T47D (cell line): Measurements from ENCODE around the gene REN.

ENCODE experiments used
- DNase-seq, 2 experiments: peaks; one replicate each; pipeline versions ENCODE4 v3.0.0 to v3.0.0-alpha.2; 2011 to 2012; ENCODE audit warnings: low read depth in 1 of 2, low spot score in 1 of 2
- JUND ChIP-seq: IDR thresholded peaks from 2 replicates; pipeline ENCODE4 v1.6.1; 2012; ENCODE audit warnings: low read depth
- in situ Hi-C: cut with HindIII; loops from 2 replicates; pipeline ENCODE4 v1.10.0; 2016; ENCODE audit warnings: low sequenced_read_pairs, low pct_unique_long_range_greater_than_20kb

REN gene

DNA sequence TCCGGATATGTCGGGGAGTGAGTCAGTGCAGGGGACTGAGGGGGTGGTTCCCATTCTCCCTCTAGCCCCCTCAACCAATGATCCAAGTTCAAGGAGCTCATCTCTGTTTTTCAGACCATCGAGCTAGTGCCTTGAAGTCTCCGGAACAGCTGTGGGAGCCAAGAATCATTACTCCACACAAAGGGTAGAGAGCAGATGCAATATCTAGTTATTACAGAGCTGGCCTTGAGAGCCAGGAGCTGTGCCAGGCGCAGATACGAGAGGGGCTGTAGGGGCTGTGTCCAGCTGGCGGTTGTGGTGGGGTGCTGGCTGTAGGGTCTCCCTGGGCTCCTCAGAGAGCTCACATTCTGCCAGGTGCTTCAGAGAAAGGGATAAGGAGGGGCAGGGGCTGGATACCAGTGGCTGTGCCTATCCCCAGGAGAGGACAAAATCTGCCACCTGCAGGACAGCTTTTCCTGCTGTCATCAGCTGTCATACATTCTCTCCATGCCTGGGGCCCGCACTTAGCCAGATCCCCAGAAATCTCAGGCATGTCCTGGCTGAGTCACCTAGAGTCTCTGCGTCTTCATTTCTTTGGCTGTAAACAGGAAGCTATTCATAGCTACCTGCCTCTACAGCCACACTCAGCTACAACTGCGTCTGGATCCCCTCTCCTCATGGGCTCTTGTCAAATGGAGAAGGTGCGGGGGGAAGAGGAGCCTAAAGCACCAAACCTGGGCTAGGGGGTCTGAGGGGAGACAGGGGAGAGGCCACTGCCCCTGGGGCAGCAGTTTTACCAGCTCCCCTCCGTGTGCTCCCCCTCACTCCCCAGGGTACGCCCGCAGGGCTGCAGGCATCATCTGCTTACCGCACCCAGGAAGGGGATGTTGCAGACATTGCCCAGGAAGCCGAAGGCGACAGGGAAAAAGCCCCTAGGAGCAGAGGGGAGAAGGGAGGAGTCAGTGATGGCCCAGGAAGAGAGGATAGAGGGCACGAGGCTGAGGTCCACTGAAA lies 32.5 kb upstream of the REN start:
- in situ Hi-C loops: no loop called here
- TF ChIP-seq JUND: no peak
- DNase-seq: peak; percentile 78 to 87

DNA sequence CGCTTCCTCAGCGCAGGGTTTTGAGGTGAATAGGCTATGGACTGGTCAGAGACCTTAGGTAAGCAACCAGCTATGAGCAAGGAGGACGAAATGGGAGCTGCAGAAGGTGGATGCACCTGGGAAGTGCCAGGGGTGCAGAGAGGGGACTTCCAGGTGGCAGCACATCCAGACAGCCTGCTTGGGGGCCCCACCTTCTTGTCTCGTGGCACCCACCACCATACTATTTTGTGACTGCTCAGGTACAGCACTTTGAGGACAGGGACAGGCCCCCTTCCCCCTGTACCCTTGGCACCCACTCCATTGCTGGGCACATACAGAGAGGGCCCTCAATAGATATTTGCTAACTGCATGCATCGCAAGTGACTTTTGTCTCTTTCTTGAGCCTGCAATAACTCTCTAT lies 30.9 kb upstream of the REN start:
- in situ Hi-C loops: no loop called here
- DNase-seq: no peak
- TF ChIP-seq JUND: no peak

GRCh38 chr1:204196068-204196795 lies 30.1 kb upstream of the REN start, which contains the start of gene KISS1:
TSS of gene KISS1 (minus strand) at chr1:204196491. CDS start at chr1:204192876, 3,615 bp downstream.
- DNase-seq: peak; percentile 55 to 76
- TF ChIP-seq JUND: no peak
- in situ Hi-C loops: no loop called here

DNA sequence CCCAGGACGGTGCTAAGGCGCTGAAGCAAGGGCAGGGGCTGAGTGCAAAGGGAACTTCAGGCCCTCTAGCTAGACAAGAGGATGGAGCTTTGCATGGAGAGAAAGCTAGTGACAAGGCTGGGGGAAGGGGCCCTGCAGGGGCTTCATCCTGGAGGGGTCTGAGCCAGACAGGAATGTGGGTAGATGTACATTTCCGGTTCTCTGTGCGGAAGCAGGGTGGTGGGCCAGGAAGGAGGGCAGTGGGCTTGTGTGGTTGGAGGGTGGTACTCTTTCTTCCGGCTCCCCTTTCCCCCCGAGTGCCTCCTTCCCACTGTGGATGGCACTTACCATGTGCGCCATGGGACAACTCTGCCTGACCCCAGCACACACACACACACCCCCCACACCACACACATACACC lies 28.6 kb upstream of the REN start:
- no peak for DNase-seq
- in situ Hi-C loops: no loop called here
- no peak for TF ChIP-seq JUND

DNA sequence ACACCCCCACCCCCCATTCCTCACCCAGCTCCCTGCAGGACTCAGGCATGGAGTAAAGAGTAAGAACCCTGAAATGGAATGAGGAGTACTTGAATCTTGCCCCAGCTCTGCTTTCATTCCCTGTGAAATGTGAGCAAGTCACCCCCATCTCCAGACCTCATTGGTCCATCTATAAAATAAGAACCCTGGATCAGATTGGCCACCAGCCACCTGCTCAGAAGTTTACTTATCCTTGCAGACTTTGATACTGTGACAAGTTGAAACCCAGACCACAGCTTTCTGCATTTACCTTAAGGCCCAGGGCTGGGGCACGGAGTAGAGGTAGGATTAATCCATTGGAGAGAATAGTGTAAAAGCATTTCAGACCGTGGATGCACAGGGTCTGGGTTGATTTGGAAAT lies 27.9 kb upstream of the REN start:
- in situ Hi-C loops: no loop called here
- no peak for TF ChIP-seq JUND
- DNase-seq: peak; percentile 50 to 58

DNA sequence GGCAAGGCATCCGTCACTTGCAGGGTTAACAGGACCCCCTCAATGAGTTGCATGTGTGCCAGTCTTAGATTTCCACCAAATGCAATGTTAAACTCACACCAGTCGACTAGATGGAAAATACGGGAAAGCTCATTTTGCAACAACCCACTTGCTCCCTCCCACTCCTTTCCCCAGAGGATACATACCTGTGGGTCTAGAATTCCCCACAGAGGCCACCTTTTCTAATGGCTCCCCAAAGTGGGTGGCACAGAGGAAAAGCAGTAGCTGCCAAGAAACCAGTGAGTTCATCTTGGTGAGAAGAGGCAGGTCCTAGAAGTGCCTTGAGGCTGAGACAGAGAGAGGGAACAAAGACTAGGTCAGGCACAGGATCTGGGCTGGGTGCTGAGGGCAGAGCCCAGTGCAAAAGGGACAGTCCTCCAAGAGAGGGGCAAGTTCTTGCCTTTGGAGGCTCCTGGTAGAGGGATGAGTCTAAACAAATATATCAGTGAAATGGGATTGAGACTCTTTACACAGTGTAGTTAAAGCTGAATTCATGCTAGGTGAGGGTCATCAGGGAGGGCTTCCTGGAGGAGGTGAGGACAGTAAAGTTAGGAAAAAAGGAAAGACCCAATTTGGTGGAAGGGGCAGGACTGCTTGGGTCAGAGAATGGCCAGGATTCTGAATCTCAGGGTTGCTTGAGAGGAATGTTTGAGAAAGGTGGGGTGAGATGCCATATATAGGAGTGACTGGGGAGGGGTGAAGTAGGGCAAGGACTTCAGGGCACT lies 26.6 kb upstream of the REN start:
- no peak for TF ChIP-seq JUND
- in situ Hi-C loops: no loop called here
- DNase-seq: no peak

- no peak for TF ChIP-seq JUND
- in situ Hi-C loops: no loop called here
- DNase-seq: peak in 1 of 2 experiments; percentile 28
Measured at GRCh38 chr1:204192046-204192445, 25.9 kb upstream of the REN start.

GRCh38 chr1:204191456-204191855 lies 25.3 kb upstream of the REN start:
- TF ChIP-seq JUND: no peak
- DNase-seq: no peak
- in situ Hi-C loops: no loop called here

- in situ Hi-C loops: no loop called here
- DNase-seq: peak; percentile 24 to 63
- TF ChIP-seq JUND: no peak
Measured at GRCh38 chr1:204190212-204191211, 24.4 kb upstream of the REN start.

- in situ Hi-C loops: no loop called here
- no peak for DNase-seq
- TF ChIP-seq JUND: no peak
Measured at GRCh38 chr1:204188959-204189639, 23.0 kb upstream of the REN start.

- no peak for DNase-seq
- in situ Hi-C loops: no loop called here
Measured at GRCh38 chr1:204186597-204186996, 20.5 kb upstream of the REN start.

More at GRCh38 chr1:204186597-204186996, 20.5 kb upstream of the REN start:
- TF ChIP-seq JUND: no peak
